ENCODE results near the gene PATL1.

- TF ChIP-seq CTCF (IDR thresholded peaks at IDR 0.05): no peak
- no peak for TF ChIP-seq POLR2A (IDR thresholded peaks at IDR 0.05)
Observed at GRCh38 chr11:59643390-59643789, 25.4 kb downstream of the PATL1 start.

All from uterus (tissue), 2 donors.